ENCODE results near the gene SRPX.

- TF ChIP-seq CTCF (IDR thresholded peaks at IDR 0.05) (no peak), POLR2A (IDR thresholded peaks at IDR 0.05) (no peak)
These were observed 118.4 kb downstream of the SRPX start for GRCh38 chrX:38102240-38102639.
